MM.1S (cell line): Measurements from ENCODE around the gene POC1B.

Experiments used
- EZH2 ChIP-seq: fragments of 300-600 bp; sonication (generic); optimal IDR thresholded peaks from 2 replicates; pipeline ENCODE3; 2017; ENCODE audit warnings: low read depth, mild to moderate bottlenecking, antibody characterized with exemption, low read length, mixed read lengths
- TF ChIP-seq, protein P1 (sequence below): fragments of 300-600 bp; sonication (generic); IDR thresholded peaks from 2 replicates; pipeline ENCODE4 v1.5.1; 2016; ENCODE audit warnings: antibody characterized with exemption, low read length, mixed read lengths

DNA sequence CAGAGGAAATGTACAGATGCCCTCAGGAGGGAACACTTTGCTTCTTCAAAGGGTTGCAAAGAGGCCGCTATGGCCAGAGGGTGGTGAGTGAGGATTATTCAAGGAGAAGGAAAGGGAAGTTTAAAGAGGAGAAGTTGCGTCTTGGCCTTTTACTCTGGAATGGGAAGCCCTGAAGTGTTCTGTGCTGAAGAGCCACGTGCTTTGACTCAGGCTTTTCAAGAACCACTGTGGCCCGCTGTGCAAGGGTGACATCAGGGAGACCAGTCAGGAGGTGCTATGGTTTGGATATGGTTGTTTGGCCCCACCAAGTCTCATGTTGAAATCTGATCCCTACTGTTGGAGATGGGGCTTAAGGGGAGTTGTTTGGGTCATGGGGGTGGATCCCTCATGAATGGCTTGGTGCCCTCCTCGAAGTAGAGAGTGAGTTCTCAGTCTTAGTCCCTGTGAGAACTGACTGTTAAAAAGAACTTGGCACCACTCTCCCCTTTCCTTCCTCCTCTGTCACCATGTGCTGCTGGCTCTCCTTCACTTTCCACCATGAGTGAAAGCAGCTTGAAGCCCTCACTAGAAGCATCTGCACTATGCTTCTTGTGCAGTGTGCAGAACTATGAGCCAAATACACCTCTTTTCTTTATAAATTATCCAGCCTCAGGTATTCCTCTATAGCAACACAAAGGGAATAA is 107.5 kb downstream of the POC1B start:
- TF ChIP-seq, protein P1, sequence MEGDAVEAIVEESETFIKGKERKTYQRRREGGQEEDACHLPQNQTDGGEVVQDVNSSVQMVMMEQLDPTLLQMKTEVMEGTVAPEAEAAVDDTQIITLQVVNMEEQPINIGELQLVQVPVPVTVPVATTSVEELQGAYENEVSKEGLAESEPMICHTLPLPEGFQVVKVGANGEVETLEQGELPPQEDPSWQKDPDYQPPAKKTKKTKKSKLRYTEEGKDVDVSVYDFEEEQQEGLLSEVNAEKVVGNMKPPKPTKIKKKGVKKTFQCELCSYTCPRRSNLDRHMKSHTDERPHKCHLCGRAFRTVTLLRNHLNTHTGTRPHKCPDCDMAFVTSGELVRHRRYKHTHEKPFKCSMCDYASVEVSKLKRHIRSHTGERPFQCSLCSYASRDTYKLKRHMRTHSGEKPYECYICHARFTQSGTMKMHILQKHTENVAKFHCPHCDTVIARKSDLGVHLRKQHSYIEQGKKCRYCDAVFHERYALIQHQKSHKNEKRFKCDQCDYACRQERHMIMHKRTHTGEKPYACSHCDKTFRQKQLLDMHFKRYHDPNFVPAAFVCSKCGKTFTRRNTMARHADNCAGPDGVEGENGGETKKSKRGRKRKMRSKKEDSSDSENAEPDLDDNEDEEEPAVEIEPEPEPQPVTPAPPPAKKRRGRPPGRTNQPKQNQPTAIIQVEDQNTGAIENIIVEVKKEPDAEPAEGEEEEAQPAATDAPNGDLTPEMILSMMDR, result no peak
- no peak for TF ChIP-seq EZH2
